Bronchial epithelial cell (primary cell): ENCODE measurements around the gene HKDC1. TPM values are rescaled to one million over a fixed set of nuclear protein-coding genes. Genes with fewer than 3 reads are reported as not detected.
"Not testable (repeated sequence)": the region's sequence is repeated elsewhere in the genome, so short reads cannot be mapped to it uniquely, and the experiment has no call there.

ENCODE experiments used
- DNase-seq: peaks from one replicate; pipeline ENCODE4 v3.0.0-alpha.2; 2010; ENCODE audit warnings: low read depth
- FAIRE-seq: peaks from 2 replicates; lab custom pipeline; 2011; peaks lifted over from hg19 to GRCh38; lab: Jason Lieb, UNC
- H3K27me3 ChIP-seq: 2 replicates; pipeline ENCODE4 v1.5.1; 2011; ENCODE audit warnings: low read length; ENCODE audit not compliant: control insufficient read depth, insufficient read depth
- H3K36me3 ChIP-seq: 2 replicates; pipeline ENCODE4 v1.5.1; 2011; ENCODE audit warnings: low read length; ENCODE audit not compliant: control insufficient read depth, insufficient read depth
- H3K4me3 ChIP-seq: 2 replicates; pipeline ENCODE4 v1.5.1; 2011; ENCODE audit warnings: mild to moderate bottlenecking, low read depth, low read length, control low read depth
- total RNA-seq: library from RNA; depleted of rRNA; stranded (reverse); fragments of >200 nt; gene quantifications from 2 replicates; pipeline ENCODE4 v1.2.1, GENCODE V29; 2014
- TF ChIP-seq, protein P1 (sequence below): IDR thresholded peaks from 2 replicates; pipeline ENCODE4 v1.5.1; 2011; ENCODE audit warnings: mild to moderate bottlenecking, moderate library complexity, low read length, control low read depth, inconsistent platforms; ENCODE audit not compliant: insufficient read depth, severe bottlenecking

Gene HKDC1
- total RNA-seq, 1 donor from 2014 or later: 3.9 TPM

DNA sequence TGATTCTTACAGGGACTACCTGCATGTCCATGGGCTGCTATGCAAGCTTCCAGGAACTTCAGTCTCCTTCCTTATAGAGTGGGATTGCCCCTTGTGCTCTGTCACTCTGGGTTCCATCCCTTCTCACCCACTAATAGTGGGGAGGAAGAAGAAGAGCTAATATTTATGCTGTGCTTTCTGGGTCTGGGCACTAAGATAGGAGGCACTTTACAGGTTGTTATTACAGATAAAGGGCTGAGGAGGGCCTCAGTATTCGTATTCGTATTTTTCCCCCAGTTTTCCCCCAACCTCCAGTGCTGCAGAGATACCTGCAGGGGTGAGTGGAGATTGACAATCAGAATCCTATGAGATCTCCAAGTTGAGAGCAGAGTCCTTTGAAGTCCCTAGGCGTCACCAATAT, 72.3 kb downstream of the HKDC1 start:
- TF ChIP-seq, protein P1, sequence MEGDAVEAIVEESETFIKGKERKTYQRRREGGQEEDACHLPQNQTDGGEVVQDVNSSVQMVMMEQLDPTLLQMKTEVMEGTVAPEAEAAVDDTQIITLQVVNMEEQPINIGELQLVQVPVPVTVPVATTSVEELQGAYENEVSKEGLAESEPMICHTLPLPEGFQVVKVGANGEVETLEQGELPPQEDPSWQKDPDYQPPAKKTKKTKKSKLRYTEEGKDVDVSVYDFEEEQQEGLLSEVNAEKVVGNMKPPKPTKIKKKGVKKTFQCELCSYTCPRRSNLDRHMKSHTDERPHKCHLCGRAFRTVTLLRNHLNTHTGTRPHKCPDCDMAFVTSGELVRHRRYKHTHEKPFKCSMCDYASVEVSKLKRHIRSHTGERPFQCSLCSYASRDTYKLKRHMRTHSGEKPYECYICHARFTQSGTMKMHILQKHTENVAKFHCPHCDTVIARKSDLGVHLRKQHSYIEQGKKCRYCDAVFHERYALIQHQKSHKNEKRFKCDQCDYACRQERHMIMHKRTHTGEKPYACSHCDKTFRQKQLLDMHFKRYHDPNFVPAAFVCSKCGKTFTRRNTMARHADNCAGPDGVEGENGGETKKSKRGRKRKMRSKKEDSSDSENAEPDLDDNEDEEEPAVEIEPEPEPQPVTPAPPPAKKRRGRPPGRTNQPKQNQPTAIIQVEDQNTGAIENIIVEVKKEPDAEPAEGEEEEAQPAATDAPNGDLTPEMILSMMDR: no peak
- no peak for DNase-seq
- Histone ChIP-seq H3K36me3 (no peaks in the 10 kb centered on the region), H3K27me3 (peaks cover 5% of the 10 kb centered on the region), H3K4me3 (no peak overlapping the region)
- FAIRE-seq: no peak

DNA sequence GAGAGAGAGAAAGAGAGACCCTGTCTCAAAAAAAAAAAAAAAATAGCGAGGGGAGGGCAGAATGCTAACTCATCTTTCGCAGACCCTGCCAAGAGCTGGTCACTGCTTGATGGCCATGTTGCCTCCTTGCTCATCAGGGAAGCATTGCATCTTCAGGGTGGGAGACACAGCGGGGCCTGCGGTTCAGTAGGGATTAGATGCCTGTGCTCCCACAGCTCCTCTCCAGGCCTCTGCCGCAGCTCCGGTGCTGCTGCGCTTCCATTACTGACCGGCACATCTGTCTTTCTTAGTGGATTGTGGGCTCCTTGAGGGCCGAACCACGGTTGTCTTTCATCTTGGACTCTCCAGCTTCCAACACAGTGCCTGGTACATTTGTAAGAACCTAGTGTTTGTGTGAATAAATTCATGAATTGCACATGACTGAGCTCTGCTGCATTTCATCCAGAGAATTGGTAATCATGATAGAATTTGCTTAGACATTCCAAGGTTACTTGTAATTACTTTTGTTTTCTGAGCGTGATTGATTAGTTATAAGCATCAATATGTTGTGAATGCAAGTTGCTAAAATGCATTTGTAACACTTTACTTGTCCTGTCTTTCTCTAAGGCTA, 75.0 kb downstream of the HKDC1 start:
- TF ChIP-seq, protein P1: no peak
- no peak for FAIRE-seq

DNA sequence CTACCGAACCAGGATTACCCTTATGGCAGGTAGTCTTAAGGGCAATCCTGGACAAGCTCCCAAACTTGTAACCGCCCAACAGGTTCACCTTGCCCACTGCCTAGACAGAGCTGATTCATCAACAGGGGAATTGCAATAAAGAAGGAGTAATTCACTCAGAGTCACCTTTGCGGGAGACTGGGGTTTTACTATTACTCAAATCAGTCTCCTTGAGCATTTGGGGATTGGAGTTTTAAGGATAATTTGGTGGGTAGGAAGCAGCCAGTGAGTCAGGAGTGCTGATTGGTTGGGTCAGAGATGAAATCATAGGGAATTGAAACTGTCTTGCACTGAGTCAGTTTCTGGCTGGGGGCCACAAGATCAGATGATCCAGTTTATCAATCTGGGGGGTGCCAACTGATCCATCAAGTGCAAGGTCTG, 83.5 kb downstream of the HKDC1 start:
- Histone ChIP-seq H3K36me3 (no peaks in the 10 kb centered on the region), H3K27me3 (no peaks in the 10 kb centered on the region), H3K4me3 (no peak overlapping the region)
- TF ChIP-seq, protein P1: no peak
- DNase-seq (peak; percentile 69), FAIRE-seq (no peak)

More for the DNA sequence above, 75.0 kb downstream of the HKDC1 start:
- no peak overlapping the region for H3K4me3 ChIP-seq
- no peaks in the 10 kb centered on the region for H3K36me3 ChIP-seq
- no peak for DNase-seq
- peaks cover 5% of the 10 kb centered on the region for H3K27me3 ChIP-seq

DNA sequence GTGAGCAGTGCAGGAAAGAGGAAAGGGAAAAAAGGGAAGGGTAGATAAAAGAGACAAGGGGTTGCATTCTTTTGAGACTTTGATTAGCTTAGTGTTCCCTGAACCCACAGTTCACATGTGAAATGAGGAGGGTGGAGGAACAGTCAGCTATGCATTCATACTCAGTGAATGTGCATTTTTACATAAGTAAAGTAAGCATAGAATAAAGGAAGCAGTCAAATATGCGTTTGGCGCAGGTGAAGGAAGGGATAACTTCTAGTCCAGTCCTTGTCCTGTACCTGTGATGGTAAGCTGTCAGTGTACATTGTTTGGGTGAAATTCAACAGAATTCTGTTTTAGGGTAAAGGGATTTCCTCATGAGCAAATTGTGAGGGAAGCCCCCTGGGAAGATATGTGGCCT, 86.3 kb downstream of the HKDC1 start:
- DNase-seq: no peak
- TF ChIP-seq, protein P1: no peak

DNA sequence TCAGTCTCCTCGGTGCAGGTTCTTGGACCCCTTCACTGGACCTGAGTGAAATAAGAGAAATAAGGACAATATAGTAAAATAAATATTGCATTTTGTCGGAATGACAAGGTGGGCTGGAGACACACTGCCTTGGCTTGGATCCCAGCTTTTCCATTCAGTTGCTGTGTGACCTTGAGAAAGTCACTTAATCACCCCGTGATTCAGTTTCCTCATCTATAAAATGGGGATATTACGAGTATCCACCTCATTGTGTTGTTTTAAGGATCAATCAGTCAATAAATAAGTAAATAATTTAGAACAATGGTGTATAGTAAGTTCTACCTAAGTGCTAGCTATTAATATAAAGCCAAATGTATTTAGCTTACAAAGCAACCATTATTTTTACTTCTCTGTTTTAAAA, 87.3 kb downstream of the HKDC1 start:
- DNase-seq: no peak
- H3K27me3 ChIP-seq: no peaks in the 10 kb centered on the region
- FAIRE-seq: no peak
- no peaks in the 10 kb centered on the region for H3K36me3 ChIP-seq
- H3K4me3 ChIP-seq: no peak overlapping the region
- TF ChIP-seq, protein P1: no peak

More for the DNA sequence above, 86.3 kb downstream of the HKDC1 start:
- H3K36me3 ChIP-seq: no peaks in the 10 kb centered on the region
- H3K4me3 ChIP-seq: no peak overlapping the region
- no peaks in the 10 kb centered on the region for H3K27me3 ChIP-seq
- FAIRE-seq: no peak

DNA sequence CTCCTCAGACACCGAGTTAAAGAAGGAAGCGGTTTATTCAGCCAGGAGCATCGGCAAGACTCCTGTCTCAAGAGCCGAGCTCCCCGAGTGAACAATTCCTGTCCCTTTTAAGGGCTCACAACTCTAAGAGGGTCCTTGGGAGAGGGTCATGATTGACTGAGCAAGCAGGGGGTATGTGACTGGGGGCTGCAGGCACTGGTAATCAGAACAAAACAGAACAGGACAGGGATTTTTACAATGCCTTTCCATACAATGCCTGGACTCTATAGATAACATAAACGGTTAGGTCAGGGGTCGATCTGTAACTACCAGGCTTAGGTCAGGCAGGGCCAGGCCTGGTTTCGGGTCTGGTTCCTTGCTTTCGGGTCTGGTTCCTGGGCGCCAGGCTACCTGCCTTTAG, 88.2 kb downstream of the HKDC1 start:
- DNase-seq, H3K36me3 ChIP-seq, FAIRE-seq, H3K27me3 ChIP-seq, H3K4me3 ChIP-seq: not testable (repeated sequence)
